Endometrium (tissue), 2 donors: ENCODE results near the gene SUGCT.

Experiments
- FAIRE-seq: peaks from 2 replicates; lab custom pipeline; 2012; peaks lifted over from hg19 to GRCh38; lab: Jason Lieb, UNC
- donor health status: control.
- donor health status: control.

SUGCT gene

GRCh38 chr7:40780460-40780859 lies 645.7 kb downstream of the SUGCT start:
- FAIRE-seq = no peak

GRCh38 chr7:40782836-40783235 lies 648.0 kb downstream of the SUGCT start:
- no peak for FAIRE-seq

GRCh38 chr7:40784176-40784575 lies 649.4 kb downstream of the SUGCT start:
- no peak for FAIRE-seq

GRCh38 chr7:40786909-40787308 lies 652.1 kb downstream of the SUGCT start:
- FAIRE-seq = no peak

GRCh38 chr7:40793132-40793531 lies 658.3 kb downstream of the SUGCT start:
- FAIRE-seq = no peak

GRCh38 chr7:40795607-40796006 lies 660.8 kb downstream of the SUGCT start:
- FAIRE-seq = no peak

GRCh38 chr7:40796723-40797122 lies 661.9 kb downstream of the SUGCT start:
- FAIRE-seq = no peak

- FAIRE-seq = no peak
Measured at GRCh38 chr7:40798613-40799012, 663.8 kb downstream of the SUGCT start.

- FAIRE-seq = no peak
Measured at GRCh38 chr7:40799493-40800403, 664.9 kb downstream of the SUGCT start.

- FAIRE-seq = no peak
Measured at GRCh38 chr7:40800771-40801170, 666.0 kb downstream of the SUGCT start.

- no peak for FAIRE-seq
Measured at GRCh38 chr7:40802497-40802896, 667.7 kb downstream of the SUGCT start.

GRCh38 chr7:40804477-40805215 lies 669.8 kb downstream of the SUGCT start:
- FAIRE-seq = no peak

- no peak for FAIRE-seq
Measured at GRCh38 chr7:40805361-40805760, 670.6 kb downstream of the SUGCT start.

- no peak for FAIRE-seq
Measured at GRCh38 chr7:40808378-40808942, 673.7 kb downstream of the SUGCT start.

- no peak for FAIRE-seq
Measured at GRCh38 chr7:40810274-40810673, 675.5 kb downstream of the SUGCT start.

GRCh38 chr7:40811666-40812065 lies 676.9 kb downstream of the SUGCT start:
- no peak for FAIRE-seq

- FAIRE-seq = no peak
Measured at GRCh38 chr7:40815022-40815421, 680.2 kb downstream of the SUGCT start.

- FAIRE-seq = no peak
Measured at GRCh38 chr7:40815512-40815911, 680.7 kb downstream of the SUGCT start.

- FAIRE-seq = no peak
Measured at GRCh38 chr7:40822861-40823260, 688.1 kb downstream of the SUGCT start.

GRCh38 chr7:40824461-40824860 lies 689.7 kb downstream of the SUGCT start:
- no peak for FAIRE-seq

GRCh38 chr7:40826411-40827221 lies 691.8 kb downstream of the SUGCT start:
- FAIRE-seq = no peak
